ENCODE data around the gene CFAP69. TPM values are rescaled to one million over a fixed set of nuclear protein-coding genes. Genes with fewer than 3 reads are reported as not detected.

CFAP69 gene
- total RNA-seq, 1 experiment from 2014 or later, result 2.4 TPM

DNA sequence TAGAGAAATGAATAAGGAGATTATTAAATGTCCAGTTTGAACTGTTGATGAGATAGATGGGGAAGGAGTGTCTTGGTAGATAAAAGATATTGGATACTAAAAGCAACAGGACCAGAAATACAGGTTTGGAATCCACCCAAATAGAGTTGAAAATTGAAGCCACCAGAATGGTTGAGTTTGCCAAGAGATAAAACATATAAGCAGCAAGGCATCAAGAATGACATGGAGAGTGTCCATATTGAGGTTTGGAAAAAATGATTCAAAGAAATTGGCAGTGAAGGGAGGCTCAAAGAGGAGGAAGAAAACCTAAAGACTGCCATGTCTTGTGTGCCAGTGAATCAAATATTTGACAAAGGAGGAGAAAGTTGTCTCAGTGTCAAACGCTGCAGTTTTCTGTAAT, 24.2 kb downstream of the CFAP69 start:
- POLR2A ChIA-PET (ENCODE audit: low non-redundant PET), result no interaction called here
- TF ChIP-seq, protein P1, sequence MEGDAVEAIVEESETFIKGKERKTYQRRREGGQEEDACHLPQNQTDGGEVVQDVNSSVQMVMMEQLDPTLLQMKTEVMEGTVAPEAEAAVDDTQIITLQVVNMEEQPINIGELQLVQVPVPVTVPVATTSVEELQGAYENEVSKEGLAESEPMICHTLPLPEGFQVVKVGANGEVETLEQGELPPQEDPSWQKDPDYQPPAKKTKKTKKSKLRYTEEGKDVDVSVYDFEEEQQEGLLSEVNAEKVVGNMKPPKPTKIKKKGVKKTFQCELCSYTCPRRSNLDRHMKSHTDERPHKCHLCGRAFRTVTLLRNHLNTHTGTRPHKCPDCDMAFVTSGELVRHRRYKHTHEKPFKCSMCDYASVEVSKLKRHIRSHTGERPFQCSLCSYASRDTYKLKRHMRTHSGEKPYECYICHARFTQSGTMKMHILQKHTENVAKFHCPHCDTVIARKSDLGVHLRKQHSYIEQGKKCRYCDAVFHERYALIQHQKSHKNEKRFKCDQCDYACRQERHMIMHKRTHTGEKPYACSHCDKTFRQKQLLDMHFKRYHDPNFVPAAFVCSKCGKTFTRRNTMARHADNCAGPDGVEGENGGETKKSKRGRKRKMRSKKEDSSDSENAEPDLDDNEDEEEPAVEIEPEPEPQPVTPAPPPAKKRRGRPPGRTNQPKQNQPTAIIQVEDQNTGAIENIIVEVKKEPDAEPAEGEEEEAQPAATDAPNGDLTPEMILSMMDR (conservative IDR thresholded peaks at IDR 0.05; ENCODE audit: low read depth, low read length), result no peak
- TF ChIP-seq EZH2 (IDR thresholded peaks at IDR 0.05; ENCODE audit: borderline replicate concordance, low read depth, low read length, poor library complexity, severe bottlenecking), result no peak
- no peaks in the 10 kb centered on the region for H3K9me3 ChIP-seq (ENCODE audit: low read depth, low read length, poor library complexity, severe bottlenecking)
- intact Hi-C loops (cut with micrococcal nuclease; ENCODE audit: unreplicated experiment), result loop anchor here (5.0 kb wide), 1 partner anchor 143 kb away; no protein-coding TSS in a partner anchor
- H3K36me3 ChIP-seq (ENCODE audit: insufficient read depth, low read length, poor library complexity, severe bottlenecking), result no peaks in the 10 kb centered on the region
- BruUV-seq (replicated peaks), result no TSS peak
- no peak overlapping the region for H3K4me3 ChIP-seq (ENCODE audit: low read depth, low read length, poor library complexity, severe bottlenecking)
- no peak overlapping the region for H3K27ac ChIP-seq (ENCODE audit: low read depth, low read length, poor library complexity, severe bottlenecking)
- H3K4me1 ChIP-seq (ENCODE audit: insufficient read depth, low read length, poor library complexity, severe bottlenecking), result peaks cover 30% of the 10 kb centered on the region
- no peaks in the 10 kb centered on the region for H3K27me3 ChIP-seq (replicated peaks; ENCODE audit: insufficient read depth, low read depth, low read length, poor library complexity)
- CTCF ChIA-PET, result no interaction called here
- DNase-seq (ENCODE audit: low spot score), result no peak

DNA sequence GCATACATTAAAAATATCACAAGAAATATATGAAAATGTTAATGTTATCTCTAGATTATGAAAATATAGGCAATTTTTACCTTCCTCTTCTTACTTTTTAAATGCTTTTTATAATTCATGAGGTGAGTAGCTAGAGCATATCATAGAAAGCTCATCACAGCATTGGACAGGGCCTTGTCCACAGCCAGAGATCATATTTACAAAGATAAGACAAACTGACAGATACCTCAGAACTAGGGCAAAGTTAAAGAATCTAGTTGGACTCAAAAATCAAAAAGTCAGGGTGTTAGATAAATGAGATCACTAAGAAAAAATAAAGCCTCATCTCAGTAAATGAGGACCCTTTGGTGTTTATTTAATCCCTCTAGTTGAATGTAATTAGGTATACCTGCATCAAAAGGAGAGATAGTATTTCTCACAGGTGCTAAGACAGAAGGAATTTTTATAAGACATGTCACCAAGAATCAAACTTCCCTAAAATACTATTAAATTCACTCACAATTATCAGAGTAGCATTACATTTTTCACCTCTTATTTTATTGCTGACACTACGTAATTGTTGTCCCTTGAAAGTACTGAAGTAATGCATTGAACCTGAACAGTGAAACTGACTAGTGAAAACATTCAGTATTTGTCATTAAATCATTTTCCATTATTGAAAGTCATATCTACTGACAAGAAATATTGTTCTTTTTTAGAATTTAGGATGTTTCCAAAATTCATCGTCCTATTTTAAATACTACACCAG, 25.6 kb downstream of the CFAP69 start:
- intact Hi-C loops (cut with micrococcal nuclease; ENCODE audit: unreplicated experiment), result no loop called here
- H3K4me3 ChIP-seq (ENCODE audit: low read depth, low read length, poor library complexity, severe bottlenecking), result no peak overlapping the region
- no peak for DNase-seq (ENCODE audit: low spot score)
- no peaks in the 10 kb centered on the region for H3K9me3 ChIP-seq (ENCODE audit: low read depth, low read length, poor library complexity, severe bottlenecking)
- no peaks in the 10 kb centered on the region for H3K27me3 ChIP-seq (replicated peaks; ENCODE audit: insufficient read depth, low read depth, low read length, poor library complexity)
- H3K36me3 ChIP-seq (ENCODE audit: insufficient read depth, low read length, poor library complexity, severe bottlenecking), result no peaks in the 10 kb centered on the region
- ChIA-PET CTCF (no interaction called here), POLR2A (ENCODE audit: low non-redundant PET) (no interaction called here)
- H3K4me1 ChIP-seq (ENCODE audit: insufficient read depth, low read length, poor library complexity, severe bottlenecking), result peaks cover 30% of the 10 kb centered on the region
- no peak for TF ChIP-seq EZH2 (IDR thresholded peaks at IDR 0.05; ENCODE audit: borderline replicate concordance, low read depth, low read length, poor library complexity, severe bottlenecking)
- TF ChIP-seq, protein P1 (conservative IDR thresholded peaks at IDR 0.05; ENCODE audit: low read depth, low read length), result no peak
- no TSS peak for BruUV-seq (replicated peaks)
- no peak overlapping the region for H3K27ac ChIP-seq (ENCODE audit: low read depth, low read length, poor library complexity, severe bottlenecking)

DNA sequence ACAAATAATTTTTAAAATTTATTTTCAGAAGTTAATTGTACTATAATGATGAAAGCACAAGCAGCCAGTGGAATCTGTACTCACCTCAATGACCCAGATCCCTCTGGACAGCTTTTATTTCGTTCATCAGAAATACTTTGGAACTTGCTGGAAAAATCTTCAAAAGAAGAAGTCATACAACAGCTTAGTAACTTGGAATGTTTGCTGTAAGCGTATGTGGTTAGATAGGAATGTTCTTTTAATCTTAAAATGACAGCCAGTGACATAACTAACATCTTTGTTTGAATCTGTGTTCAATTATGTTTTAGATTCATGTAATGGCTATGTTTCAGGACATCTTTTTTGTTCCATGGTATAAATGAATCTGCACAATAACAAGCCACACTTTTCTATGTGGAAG, 26.8 kb downstream of the CFAP69 start:
- Histone ChIP-seq H3K4me1 (ENCODE audit: insufficient read depth, low read length, poor library complexity, severe bottlenecking) (peaks cover 21% of the 10 kb centered on the region), H3K27me3 (replicated peaks; ENCODE audit: insufficient read depth, low read depth, low read length, poor library complexity) (no peaks in the 10 kb centered on the region), H3K9me3 (ENCODE audit: low read depth, low read length, poor library complexity, severe bottlenecking) (no peaks in the 10 kb centered on the region), H3K27ac (ENCODE audit: low read depth, low read length, poor library complexity, severe bottlenecking) (no peak overlapping the region), H3K36me3 (ENCODE audit: insufficient read depth, low read length, poor library complexity, severe bottlenecking) (no peaks in the 10 kb centered on the region), H3K4me3 (ENCODE audit: low read depth, low read length, poor library complexity, severe bottlenecking) (no peak overlapping the region)
- no TSS peak for BruUV-seq (replicated peaks)
- CTCF ChIA-PET, result no interaction called here
- DNase-seq (ENCODE audit: low spot score), result peak; percentile 10
- TF ChIP-seq, protein P1 (conservative IDR thresholded peaks at IDR 0.05; ENCODE audit: low read depth, low read length), result no peak
- TF ChIP-seq EZH2 (IDR thresholded peaks at IDR 0.05; ENCODE audit: borderline replicate concordance, low read depth, low read length, poor library complexity, severe bottlenecking), result no peak
- POLR2A ChIA-PET (ENCODE audit: low non-redundant PET), result no interaction called here
- intact Hi-C loops (cut with micrococcal nuclease; ENCODE audit: unreplicated experiment), result no loop called here
